ENCODE measurements around the gene ZBTB21. TPM values are rescaled to one million over a fixed set of nuclear protein-coding genes. Genes with fewer than 3 reads are reported as not detected.

Gene ZBTB21
- polyA plus RNA-seq, 3 donors: 4.7 to 7.2 (median 6.3) TPM

GRCh38 chr21:41967708-41968107 is 42.5 kb downstream of the ZBTB21 start:
- Mint-ChIP-seq H3K9me3 (no peaks in the 10 kb centered on the region), H3K27me3 (ENCODE audit: low read depth in 3 of 3) (peaks cover 3 to 7% (median 3%) of the 10 kb centered on the region in 3 donors), H3K27ac (no peak overlapping the region), H3K36me3 (no peaks in the 10 kb centered on the region), H3K4me3 (no peak overlapping the region), H3K4me1 (no peaks in the 10 kb centered on the region)
- TF ChIP-seq CTCF (IDR thresholded peaks at IDR 0.05): no peak
- Histone ChIP-seq H3K9me3 (replicated peaks in 1 of 2; ENCODE audit: control insufficient read depth in 1 of 2, insufficient read depth in 1 of 2, low read length in 2 of 2) (no peaks in the 10 kb centered on the region), H3K4me2 (replicated peaks; ENCODE audit: extremely low read depth, low read length, poor library complexity, severe bottlenecking) (no peak overlapping the region), H2AFZ (ENCODE audit: insufficient read depth, low read depth, low read length, poor library complexity, severe bottlenecking) (no peak overlapping the region), H3K79me2 (ENCODE audit: insufficient read depth, low read length) (no peaks in the 10 kb centered on the region), H3K4me1 (ENCODE audit: control insufficient read depth in 1 of 2, insufficient read depth in 2 of 2, low read length in 2 of 2) (no peaks in the 10 kb centered on the region), H4K20me1 (ENCODE audit: insufficient read depth, low read length) (no peaks in the 10 kb centered on the region), H3K36me3 (replicated peaks in 1 of 2; ENCODE audit: control insufficient read depth in 1 of 2, insufficient read depth in 2 of 2, low read length in 2 of 2) (no peaks in the 10 kb centered on the region), H3K4me3 (replicated peaks in 1 of 3; ENCODE audit: low read depth in 2 of 3, low read length in 3 of 3) (no peak overlapping the region), H3K27me3 (ENCODE audit: control insufficient read depth in 2 of 2, insufficient read depth in 2 of 2, low read length in 2 of 2) (no peaks in the 10 kb centered on the region), H3K9ac (ENCODE audit: insufficient read depth, low read length, poor library complexity, severe bottlenecking) (no peak overlapping the region), H3K27ac (ENCODE audit: low read depth in 1 of 2, low read length in 2 of 2) (no peak overlapping the region)
- DNase-seq: no peak
- intact Hi-C loops (cut with micrococcal nuclease): no loop called here
- 96% methylated on average over 4 of the region's 4 CpGs for WGBS (ENCODE audit: insufficient coverage)

GRCh38 chr21:41966872-41967621 is 43.1 kb downstream of the ZBTB21 start:
- no peaks in the 10 kb centered on the region for H3K4me1 ChIP-seq (ENCODE audit: control insufficient read depth in 1 of 2, insufficient read depth in 2 of 2, low read length in 2 of 2)
- H3K9ac ChIP-seq (ENCODE audit: insufficient read depth, low read length, poor library complexity, severe bottlenecking): no peak overlapping the region
- H3K9me3 Mint-ChIP-seq: no peaks in the 10 kb centered on the region
- no peaks in the 10 kb centered on the region for H3K79me2 ChIP-seq (ENCODE audit: insufficient read depth, low read length)
- no peak for TF ChIP-seq CTCF (IDR thresholded peaks at IDR 0.05)
- no peak overlapping the region for H3K4me3 Mint-ChIP-seq
- intact Hi-C loops (cut with micrococcal nuclease): no loop called here
- no peaks in the 10 kb centered on the region for H4K20me1 ChIP-seq (ENCODE audit: insufficient read depth, low read length)
- no peaks in the 10 kb centered on the region for H3K9me3 ChIP-seq (replicated peaks in 1 of 2; ENCODE audit: control insufficient read depth in 1 of 2, insufficient read depth in 1 of 2, low read length in 2 of 2)
- no peaks in the 10 kb centered on the region for H3K27me3 ChIP-seq (ENCODE audit: control insufficient read depth in 2 of 2, insufficient read depth in 2 of 2, low read length in 2 of 2)
- no peaks in the 10 kb centered on the region for H3K36me3 Mint-ChIP-seq
- no peak overlapping the region for H3K4me3 ChIP-seq (replicated peaks in 1 of 3; ENCODE audit: low read depth in 2 of 3, low read length in 3 of 3)
- H3K36me3 ChIP-seq (replicated peaks in 1 of 2; ENCODE audit: control insufficient read depth in 1 of 2, insufficient read depth in 2 of 2, low read length in 2 of 2): no peaks in the 10 kb centered on the region
- DNase-seq: no peak
- 98% methylated on average over 8 of the region's 10 CpGs for WGBS (ENCODE audit: insufficient coverage)
- no peak overlapping the region for H2AFZ ChIP-seq (ENCODE audit: insufficient read depth, low read depth, low read length, poor library complexity, severe bottlenecking)
- no peak overlapping the region for H3K27ac ChIP-seq (ENCODE audit: low read depth in 1 of 2, low read length in 2 of 2)
- no peak overlapping the region for H3K4me2 ChIP-seq (replicated peaks; ENCODE audit: extremely low read depth, low read length, poor library complexity, severe bottlenecking)
- peaks cover 3 to 7% (median 5%) of the 10 kb centered on the region in 3 donors for H3K27me3 Mint-ChIP-seq (ENCODE audit: low read depth in 3 of 3)
- H3K4me1 Mint-ChIP-seq: peaks cover under 1% of the 10 kb centered on the region
- peak overlapping the region in 1 of 7 donors; percentile 50 for H3K27ac Mint-ChIP-seq

Measured in CD14-positive monocyte (primary cell).